HTR-8/SVneo (cell line): Measurements from ENCODE around the gene RTN4R.

ENCODE experiments used
- DNase-seq: peaks from one replicate; pipeline ENCODE4 v3.0.0; 2011; ENCODE audit warnings: low spot score, mixed read lengths; ENCODE audit not compliant: insufficient read length
- FAIRE-seq: peaks from 2 replicates; lab custom pipeline; 2011; peaks lifted over from hg19 to GRCh38; lab: Jason Lieb, UNC

RTN4R gene

GRCh38 chr22:20260071-20260765, 7.9 kb downstream of the RTN4R start:
- FAIRE-seq: no peak
- DNase-seq: no peak

- no peak for FAIRE-seq
Measured at GRCh38 chr22:20259327-20259688, 8.8 kb downstream of the RTN4R start.

DNA sequence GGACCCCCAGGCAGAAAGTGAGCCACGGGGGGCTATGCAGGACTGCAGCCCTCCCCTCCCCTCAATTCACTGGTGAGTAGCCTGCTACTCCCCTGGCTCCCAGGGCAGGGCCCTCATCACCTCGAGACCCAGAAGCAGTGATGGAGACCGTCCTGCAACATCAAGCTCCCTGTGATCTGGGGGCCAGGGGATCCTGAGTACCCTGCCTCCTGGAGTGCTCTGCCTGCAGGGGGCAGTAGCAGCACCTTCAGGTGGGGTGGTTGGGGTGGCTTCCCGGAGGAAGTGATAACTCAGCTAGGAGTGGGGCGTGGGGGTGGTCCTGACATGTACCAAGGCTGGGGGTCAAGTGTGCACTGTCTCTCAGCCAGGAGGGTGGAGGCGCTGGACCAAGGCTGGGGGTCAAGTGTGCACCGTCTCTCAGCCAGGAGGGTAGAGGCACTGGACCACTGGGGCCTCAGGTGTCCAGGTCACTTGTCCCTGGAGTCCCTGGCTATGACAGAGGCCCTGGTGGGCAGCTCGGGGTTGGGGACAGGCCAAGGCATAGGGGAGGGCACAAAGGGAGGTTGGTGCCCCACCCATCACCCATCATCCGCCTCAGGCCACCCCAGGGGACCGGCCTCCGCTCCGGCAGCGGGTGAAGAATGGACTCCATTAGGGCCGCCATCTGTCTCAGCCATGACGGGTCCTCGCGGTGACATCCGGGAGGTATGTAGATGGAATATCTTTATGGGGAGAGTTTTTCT, 9.4 kb downstream of the RTN4R start:
- FAIRE-seq: no peak
- DNase-seq: no peak

More at GRCh38 chr22:20259327-20259688, 8.8 kb downstream of the RTN4R start:
- DNase-seq: no peak

DNA sequence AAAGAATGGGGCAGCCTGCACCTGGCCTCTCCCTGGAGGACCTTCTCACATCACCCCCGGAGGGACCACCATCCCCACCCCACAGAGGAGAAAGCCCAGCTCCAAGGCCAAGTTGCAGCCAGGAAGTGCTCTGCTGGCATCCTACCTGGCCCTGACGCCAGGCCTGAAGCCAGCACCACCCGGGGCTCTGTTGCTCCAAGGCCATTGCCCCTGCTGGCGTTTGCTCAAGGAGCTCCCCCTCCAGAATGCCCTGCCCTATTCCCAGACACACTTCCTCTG, 10.2 kb downstream of the RTN4R start:
- FAIRE-seq: no peak
- DNase-seq: no peak

DNA sequence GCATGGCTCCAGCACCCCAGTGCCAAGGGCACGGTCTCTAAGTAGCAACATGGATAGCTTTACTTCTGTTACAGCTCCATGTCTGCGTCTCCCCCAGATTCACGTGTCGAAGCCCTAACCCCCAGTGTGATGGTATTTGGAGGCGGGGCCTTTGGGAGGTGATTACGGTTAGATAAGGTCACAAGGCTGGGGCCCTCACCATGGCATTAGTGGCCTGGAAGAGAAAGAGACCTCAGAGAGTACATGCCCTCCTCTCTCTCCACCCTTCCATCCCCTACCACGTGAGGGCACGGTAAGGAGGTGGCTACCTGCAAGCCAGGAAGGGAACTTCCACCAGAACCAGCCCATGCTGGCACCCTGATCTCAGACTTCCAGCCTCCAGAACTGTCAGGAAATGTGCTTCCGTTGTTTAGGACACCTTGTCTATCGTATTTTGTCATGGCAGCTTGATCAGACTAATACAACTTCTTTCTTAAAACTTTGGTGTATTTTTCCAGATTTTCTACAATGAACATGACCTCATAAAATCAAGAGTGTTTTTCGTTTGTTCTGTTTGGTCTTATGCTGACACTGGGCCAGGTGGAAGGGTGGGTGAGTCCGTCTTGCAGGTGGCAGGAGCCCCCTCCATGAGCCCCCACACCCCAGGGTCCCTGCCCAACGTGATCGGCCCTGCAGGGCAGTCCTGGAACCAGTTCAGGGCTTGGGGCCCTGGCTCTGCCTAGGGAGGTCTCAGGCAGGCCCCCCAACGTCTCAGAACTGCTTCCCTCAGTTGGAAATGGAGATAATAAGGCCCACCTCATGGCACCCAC, 10.7 kb downstream of the RTN4R start:
- no peak for FAIRE-seq
- DNase-seq: no peak

GRCh38 chr22:20256551-20257211, 11.4 kb downstream of the RTN4R start:
- DNase-seq: no peak
- FAIRE-seq: no peak

GRCh38 chr22:20256027-20256426, 12.1 kb downstream of the RTN4R start:
- DNase-seq: no peak
- FAIRE-seq: no peak

DNA sequence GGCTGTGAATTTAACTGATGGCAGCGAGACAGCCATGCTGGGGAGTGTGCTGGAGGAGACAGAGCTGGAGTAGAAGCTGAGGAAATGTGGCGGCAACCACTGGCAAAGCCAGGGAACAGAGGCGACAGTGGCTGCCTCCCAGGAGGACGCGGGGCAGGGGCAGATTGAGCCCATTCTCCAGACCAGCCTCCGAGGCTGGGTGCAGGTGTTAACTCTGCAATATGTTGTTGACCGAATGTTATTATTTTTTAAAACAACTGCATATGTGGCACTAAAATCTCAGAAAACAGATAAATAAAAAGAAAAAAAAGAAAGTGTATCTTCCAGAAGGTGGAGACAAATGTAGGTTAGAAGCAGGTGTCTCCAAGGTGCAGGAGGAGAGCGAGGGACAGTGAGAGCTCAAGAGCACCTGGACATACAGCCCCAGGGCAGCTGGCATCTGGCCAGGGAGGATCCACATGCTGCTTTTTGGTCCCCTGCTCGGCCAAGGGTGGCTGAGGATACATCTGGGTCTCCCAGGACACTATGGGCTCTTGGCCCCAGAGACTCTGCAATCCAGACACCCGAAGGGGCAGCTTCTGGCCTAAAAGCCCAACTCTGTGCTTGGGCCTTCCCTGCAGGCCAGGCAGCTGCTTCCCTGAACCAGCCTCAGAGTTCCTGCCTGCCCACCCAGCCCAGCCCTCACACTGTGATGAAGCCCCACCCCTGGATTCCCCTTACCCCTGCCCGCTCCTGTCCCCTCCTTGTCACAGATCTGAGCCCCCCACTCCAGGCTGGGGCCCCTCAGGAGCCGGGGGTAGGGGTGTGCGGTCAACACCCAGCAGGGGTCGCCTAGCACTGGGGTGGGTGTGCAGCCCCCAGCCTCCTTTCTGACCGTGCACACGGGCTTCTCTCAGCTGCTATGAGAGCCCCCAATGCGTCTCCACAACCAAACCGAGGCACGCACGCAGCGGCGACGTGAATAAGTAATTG, 12.9 kb downstream of the RTN4R start:
- no peak for DNase-seq
- no peak for FAIRE-seq

DNA sequence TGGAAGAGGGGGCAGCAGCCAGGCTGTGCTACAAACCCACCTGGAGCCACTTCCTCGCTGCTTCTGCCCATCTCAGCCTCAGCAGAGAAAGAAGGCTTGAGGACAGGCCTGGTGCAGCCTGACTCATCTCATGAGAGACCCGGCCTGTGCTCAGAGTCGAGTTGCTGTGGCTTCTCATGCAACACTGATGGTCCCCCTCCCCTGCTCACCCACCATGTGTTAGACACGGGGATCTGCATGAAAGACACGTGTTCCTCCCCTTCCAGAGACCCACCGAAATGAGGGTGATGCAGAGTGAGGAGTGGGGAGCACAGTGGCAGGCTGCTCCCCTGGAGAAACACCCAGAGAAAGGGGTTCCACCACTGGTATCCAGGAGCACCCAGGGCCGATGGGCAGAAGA, 15.0 kb downstream of the RTN4R start:
- DNase-seq (no peak), FAIRE-seq (no peak)

DNA sequence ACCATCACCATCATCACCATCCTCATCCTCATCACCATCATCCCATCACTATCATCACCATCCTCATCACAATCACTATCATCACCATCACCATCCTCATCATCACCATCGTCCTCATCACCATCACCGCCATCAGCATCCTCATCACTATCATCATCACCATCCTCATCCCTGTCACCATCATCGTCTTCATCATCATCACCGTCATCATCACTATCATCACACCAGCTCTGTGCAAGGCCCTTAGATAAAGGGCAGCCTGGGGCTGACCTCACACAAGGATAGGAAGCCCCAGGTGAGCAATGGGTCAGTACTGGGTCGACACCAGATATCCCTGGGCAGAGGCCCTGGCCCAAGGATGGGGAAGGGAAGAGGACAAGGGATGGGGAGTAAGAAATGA, 16.1 kb downstream of the RTN4R start:
- DNase-seq (no peak), FAIRE-seq (no peak)

DNA sequence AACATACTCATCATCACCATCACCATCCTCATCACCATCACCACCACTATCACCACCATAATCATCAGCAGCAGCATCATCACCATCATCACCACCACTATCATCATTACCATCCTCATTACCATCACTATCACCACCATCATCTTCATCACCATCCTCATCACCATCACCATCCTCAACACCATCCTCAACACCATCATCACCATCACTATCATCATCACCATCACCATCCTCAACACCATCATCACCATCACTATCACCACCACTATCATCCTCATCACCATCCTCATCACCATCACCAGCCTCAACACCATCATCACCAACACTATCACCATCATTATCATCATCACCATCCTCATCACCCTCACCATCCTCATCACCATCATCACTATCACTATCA, 16.6 kb downstream of the RTN4R start:
- FAIRE-seq (peak; percentile 93), DNase-seq (no peak)

DNA sequence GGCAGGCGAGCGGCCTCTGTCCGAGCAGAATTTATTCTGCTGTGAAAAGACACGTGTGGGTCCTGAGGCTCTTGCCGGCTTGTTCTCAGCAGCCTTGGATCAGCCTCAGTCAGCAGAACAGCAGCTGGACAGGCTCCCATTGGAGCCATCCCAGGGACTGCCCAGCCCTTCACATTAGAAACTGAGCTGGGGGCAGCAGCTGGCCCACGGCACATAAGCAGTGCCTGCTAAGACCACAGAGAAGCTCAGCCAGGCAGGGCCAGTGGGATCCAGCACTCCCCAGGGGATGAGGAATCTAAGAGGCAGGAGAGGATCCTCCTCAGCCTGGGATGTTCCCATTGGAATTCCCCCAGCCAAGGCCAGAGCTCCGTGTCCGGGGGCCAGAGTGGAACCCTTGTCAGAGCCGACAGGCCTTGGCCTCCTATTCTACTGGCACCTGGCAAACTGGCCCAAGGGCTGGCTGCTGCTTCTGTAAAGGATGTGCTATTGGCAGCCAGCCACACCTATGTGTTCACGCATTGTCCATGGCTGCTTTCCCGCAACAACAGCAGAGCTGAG, 18.2 kb downstream of the RTN4R start:
- DNase-seq: no peak
- no peak for FAIRE-seq

GRCh38 chr22:20248461-20248978, 19.6 kb downstream of the RTN4R start:
- DNase-seq (no peak), FAIRE-seq (no peak)

DNA sequence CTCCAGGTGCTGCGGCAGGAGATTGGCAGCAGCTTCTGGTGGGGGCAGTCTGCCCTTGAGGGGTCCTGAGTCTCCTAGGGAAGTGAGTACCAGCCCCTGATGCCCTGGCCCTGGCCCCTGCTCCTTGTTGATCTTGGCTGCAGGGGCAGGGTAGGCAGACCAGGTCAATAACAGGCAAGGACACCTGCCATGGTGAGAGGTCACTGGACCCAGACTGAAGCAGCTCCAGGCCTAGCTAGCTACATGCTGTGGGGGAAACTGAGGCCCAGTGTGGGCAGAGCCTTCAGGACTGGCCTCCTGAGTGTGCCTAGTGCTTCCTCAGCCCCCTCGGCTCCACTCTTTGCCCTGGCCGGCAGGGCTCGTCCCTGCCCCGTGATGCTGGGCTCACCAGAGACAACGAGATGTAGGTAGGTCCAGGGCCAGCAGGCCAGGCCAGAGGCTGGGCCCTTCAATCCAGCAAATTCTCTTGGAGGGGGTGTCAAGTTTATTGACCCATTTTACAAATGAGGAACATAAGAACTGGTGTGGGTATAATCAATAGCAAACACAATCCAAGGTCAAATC, 20.4 kb downstream of the RTN4R start:
- FAIRE-seq (no peak), DNase-seq (no peak)

GRCh38 chr22:20247010-20247505, 21.1 kb downstream of the RTN4R start:
- DNase-seq: no peak
- FAIRE-seq: no peak

- DNase-seq (no peak), FAIRE-seq (no peak)
Measured at GRCh38 chr22:20246368-20247009, 21.6 kb downstream of the RTN4R start.

- FAIRE-seq (no peak), DNase-seq (no peak)
Measured at GRCh38 chr22:20245577-20246367, 22.3 kb downstream of the RTN4R start.
